Stimulated activated CD4-positive, alpha-beta T cell treated with anti-CD3 and anti-CD28 coated beads, Interleukin-15, amount 100 ng/mL, for 24 hours (primary cell): ENCODE measurements around the gene BLMH.

Experiments used
- DNase-seq: peaks from one replicate; pipeline ENCODE4 v3.0.0-alpha.2; 2020

BLMH gene

GRCh38 chr17:30291543-30292285 is at the start of gene BLMH:
TSS of gene BLMH (minus strand) at chr17:30291944. CDS start at chr17:30291819, 125 bp downstream.
- peak; percentile 89 for DNase-seq

GRCh38 chr17:30340801-30341356 is 49.1 kb upstream of the BLMH start:
- DNase-seq = no peak

- no peak for DNase-seq
Measured at GRCh38 chr17:30339086-30339485, 47.3 kb upstream of the BLMH start.

GRCh38 chr17:30337393-30337999 is 45.8 kb upstream of the BLMH start:
- no peak for DNase-seq

GRCh38 chr17:30336369-30337171 is 44.8 kb upstream of the BLMH start:
- DNase-seq = peak; percentile 77

- DNase-seq = no peak
Measured at GRCh38 chr17:30334421-30334820, 42.7 kb upstream of the BLMH start.

- DNase-seq = no peak
Measured at GRCh38 chr17:30333503-30334360, 42.0 kb upstream of the BLMH start, which contains the start of gene TMIGD1. TSS of gene TMIGD1 (minus strand) at chr17:30334057. CDS start at chr17:30332133, 1,924 bp downstream.

- peak; percentile 70 for DNase-seq
Measured at GRCh38 chr17:30332057-30332542, 40.4 kb upstream of the BLMH start.

- DNase-seq = no peak
Measured at GRCh38 chr17:30326809-30327208, 35.1 kb upstream of the BLMH start.

- no peak for DNase-seq
Measured at GRCh38 chr17:30324723-30325122, 33.0 kb upstream of the BLMH start.

- DNase-seq = peak; percentile 48
Measured at GRCh38 chr17:30323895-30324319, 32.2 kb upstream of the BLMH start.

GRCh38 chr17:30323262-30323894 is 31.6 kb upstream of the BLMH start:
- no peak for DNase-seq

- no peak for DNase-seq
Measured at GRCh38 chr17:30321314-30321713, 29.6 kb upstream of the BLMH start.

- no peak for DNase-seq
Measured at GRCh38 chr17:30318155-30318554, 26.4 kb upstream of the BLMH start.

GRCh38 chr17:30316736-30317135 is 25.0 kb upstream of the BLMH start:
- DNase-seq = no peak

- no peak for DNase-seq
Measured at GRCh38 chr17:30315106-30315505, 23.4 kb upstream of the BLMH start.

GRCh38 chr17:30314474-30314873 is 22.7 kb upstream of the BLMH start:
- no peak for DNase-seq

GRCh38 chr17:30312226-30312625 is 20.5 kb upstream of the BLMH start:
- no peak for DNase-seq

- DNase-seq = no peak
Measured at GRCh38 chr17:30310562-30310961, 18.8 kb upstream of the BLMH start.

GRCh38 chr17:30309591-30309990 is 17.8 kb upstream of the BLMH start:
- DNase-seq = no peak

- DNase-seq = no peak
Measured at GRCh38 chr17:30308406-30308805, 16.7 kb upstream of the BLMH start.

GRCh38 chr17:30304778-30305177 is 13.0 kb upstream of the BLMH start:
- no peak for DNase-seq
